Measurements from ENCODE around the gene FGF12.

FGF12 gene

DNA sequence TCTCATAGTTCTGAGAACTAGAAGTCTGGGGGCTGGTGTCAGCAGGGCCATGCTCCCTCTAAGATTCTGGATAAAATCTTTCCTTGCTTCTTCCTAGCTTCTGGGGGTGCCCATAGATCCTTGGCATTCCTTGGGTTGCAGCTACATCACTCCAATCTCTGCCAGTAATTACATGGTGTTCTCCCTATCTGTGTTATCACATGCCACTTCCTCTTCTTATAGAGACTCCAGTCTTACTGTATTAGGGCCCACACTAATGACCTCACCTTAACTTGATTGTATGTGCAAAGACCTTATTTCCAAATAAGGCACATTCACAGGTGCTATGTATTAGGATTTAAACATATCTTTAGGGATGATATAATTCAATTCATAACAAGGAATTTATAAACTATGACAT, 618.5 kb downstream of the FGF12 start:
- TF ChIP-seq, protein P1, sequence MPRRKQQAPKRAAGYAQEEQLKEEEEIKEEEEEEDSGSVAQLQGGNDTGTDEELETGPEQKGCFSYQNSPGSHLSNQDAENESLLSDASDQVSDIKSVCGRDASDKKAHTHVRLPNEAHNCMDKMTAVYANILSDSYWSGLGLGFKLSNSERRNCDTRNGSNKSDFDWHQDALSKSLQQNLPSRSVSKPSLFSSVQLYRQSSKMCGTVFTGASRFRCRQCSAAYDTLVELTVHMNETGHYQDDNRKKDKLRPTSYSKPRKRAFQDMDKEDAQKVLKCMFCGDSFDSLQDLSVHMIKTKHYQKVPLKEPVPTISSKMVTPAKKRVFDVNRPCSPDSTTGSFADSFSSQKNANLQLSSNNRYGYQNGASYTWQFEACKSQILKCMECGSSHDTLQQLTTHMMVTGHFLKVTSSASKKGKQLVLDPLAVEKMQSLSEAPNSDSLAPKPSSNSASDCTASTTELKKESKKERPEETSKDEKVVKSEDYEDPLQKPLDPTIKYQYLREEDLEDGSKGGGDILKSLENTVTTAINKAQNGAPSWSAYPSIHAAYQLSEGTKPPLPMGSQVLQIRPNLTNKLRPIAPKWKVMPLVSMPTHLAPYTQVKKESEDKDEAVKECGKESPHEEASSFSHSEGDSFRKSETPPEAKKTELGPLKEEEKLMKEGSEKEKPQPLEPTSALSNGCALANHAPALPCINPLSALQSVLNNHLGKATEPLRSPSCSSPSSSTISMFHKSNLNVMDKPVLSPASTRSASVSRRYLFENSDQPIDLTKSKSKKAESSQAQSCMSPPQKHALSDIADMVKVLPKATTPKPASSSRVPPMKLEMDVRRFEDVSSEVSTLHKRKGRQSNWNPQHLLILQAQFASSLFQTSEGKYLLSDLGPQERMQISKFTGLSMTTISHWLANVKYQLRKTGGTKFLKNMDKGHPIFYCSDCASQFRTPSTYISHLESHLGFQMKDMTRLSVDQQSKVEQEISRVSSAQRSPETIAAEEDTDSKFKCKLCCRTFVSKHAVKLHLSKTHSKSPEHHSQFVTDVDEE (CRISPR knock-in tag; IDR thresholded peaks at IDR 0.05) = no peak
- no peak for TF ChIP-seq ISL1 (CRISPR knock-in tag; IDR thresholded peaks at IDR 0.05)
- no peak for TF ChIP-seq ZFP3 (CRISPR knock-in tag; IDR thresholded peaks at IDR 0.05)
- TF ChIP-seq GLIS3 (CRISPR knock-in tag; IDR thresholded peaks at IDR 0.05) = no peak
- no peak for TF ChIP-seq ZFP30 (CRISPR knock-in tag; IDR thresholded peaks at IDR 0.05)
- no peak for TF ChIP-seq ARNTL (CRISPR knock-in tag; IDR thresholded peaks at IDR 0.05; ENCODE audit: borderline replicate concordance, low read depth)
- no peak for TF ChIP-seq RARB (CRISPR knock-in tag; IDR thresholded peaks at IDR 0.05)
- TF ChIP-seq, protein P2, sequence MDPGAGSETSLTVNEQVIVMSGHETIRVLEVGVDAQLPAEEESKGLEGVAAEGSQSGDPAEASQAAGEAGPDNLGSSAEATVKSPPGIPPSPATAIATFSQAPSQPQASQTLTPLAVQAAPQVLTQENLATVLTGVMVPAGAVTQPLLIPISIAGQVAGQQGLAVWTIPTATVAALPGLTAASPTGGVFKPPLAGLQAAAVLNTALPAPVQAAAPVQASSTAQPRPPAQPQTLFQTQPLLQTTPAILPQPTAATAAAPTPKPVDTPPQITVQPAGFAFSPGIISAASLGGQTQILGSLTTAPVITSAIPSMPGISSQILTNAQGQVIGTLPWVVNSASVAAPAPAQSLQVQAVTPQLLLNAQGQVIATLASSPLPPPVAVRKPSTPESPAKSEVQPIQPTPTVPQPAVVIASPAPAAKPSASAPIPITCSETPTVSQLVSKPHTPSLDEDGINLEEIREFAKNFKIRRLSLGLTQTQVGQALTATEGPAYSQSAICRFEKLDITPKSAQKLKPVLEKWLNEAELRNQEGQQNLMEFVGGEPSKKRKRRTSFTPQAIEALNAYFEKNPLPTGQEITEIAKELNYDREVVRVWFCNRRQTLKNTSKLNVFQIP (CRISPR knock-in tag; IDR thresholded peaks at IDR 0.05; ENCODE audit: borderline replicate concordance, low read depth) = no peak
- no peak for TF ChIP-seq SNAI2 (CRISPR knock-in tag; IDR thresholded peaks at IDR 0.05)
- TF ChIP-seq, protein P3, sequence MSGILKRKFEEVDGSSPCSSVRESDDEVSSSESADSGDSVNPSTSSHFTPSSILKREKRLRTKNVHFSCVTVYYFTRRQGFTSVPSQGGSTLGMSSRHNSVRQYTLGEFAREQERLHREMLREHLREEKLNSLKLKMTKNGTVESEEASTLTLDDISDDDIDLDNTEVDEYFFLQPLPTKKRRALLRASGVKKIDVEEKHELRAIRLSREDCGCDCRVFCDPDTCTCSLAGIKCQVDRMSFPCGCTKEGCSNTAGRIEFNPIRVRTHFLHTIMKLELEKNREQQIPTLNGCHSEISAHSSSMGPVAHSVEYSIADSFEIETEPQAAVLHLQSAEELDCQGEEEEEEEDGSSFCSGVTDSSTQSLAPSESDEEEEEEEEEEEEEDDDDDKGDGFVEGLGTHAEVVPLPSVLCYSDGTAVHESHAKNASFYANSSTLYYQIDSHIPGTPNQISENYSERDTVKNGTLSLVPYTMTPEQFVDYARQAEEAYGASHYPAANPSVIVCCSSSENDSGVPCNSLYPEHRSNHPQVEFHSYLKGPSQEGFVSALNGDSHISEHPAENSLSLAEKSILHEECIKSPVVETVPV (CRISPR knock-in tag; IDR thresholded peaks at IDR 0.05) = no peak
- no peak for TF ChIP-seq TOX (CRISPR knock-in tag; IDR thresholded peaks at IDR 0.05; ENCODE audit: borderline replicate concordance)
- TF ChIP-seq ZC3H10 (CRISPR knock-in tag; IDR thresholded peaks at IDR 0.05) = no peak
- TF ChIP-seq, protein P4, sequence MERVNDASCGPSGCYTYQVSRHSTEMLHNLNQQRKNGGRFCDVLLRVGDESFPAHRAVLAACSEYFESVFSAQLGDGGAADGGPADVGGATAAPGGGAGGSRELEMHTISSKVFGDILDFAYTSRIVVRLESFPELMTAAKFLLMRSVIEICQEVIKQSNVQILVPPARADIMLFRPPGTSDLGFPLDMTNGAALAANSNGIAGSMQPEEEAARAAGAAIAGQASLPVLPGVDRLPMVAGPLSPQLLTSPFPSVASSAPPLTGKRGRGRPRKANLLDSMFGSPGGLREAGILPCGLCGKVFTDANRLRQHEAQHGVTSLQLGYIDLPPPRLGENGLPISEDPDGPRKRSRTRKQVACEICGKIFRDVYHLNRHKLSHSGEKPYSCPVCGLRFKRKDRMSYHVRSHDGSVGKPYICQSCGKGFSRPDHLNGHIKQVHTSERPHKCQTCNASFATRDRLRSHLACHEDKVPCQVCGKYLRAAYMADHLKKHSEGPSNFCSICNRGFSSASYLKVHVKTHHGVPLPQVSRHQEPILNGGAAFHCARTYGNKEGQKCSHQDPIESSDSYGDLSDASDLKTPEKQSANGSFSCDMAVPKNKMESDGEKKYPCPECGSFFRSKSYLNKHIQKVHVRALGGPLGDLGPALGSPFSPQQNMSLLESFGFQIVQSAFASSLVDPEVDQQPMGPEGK (CRISPR knock-in tag; IDR thresholded peaks at IDR 0.05; ENCODE audit: borderline replicate concordance) = no peak
- TF ChIP-seq, protein P5, sequence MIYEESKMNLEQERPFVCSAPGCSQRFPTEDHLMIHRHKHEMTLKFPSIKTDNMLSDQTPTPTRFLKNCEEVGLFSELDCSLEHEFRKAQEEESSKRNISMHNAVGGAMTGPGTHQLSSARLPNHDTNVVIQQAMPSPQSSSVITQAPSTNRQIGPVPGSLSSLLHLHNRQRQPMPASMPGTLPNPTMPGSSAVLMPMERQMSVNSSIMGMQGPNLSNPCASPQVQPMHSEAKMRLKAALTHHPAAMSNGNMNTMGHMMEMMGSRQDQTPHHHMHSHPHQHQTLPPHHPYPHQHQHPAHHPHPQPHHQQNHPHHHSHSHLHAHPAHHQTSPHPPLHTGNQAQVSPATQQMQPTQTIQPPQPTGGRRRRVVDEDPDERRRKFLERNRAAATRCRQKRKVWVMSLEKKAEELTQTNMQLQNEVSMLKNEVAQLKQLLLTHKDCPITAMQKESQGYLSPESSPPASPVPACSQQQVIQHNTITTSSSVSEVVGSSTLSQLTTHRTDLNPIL (CRISPR knock-in tag; IDR thresholded peaks at IDR 0.05; ENCODE audit: low read depth) = no peak
- TF ChIP-seq BACH2 (CRISPR knock-in tag; IDR thresholded peaks at IDR 0.05; ENCODE audit: borderline replicate concordance) = no peak
- no peak for TF ChIP-seq ESRRG (CRISPR knock-in tag; IDR thresholded peaks at IDR 0.05)
- TF ChIP-seq PPARA (CRISPR knock-in tag; IDR thresholded peaks at IDR 0.05; ENCODE audit: borderline replicate concordance) = no peak
- no peak for TF ChIP-seq TCF4 (CRISPR knock-in tag; IDR thresholded peaks at IDR 0.05; ENCODE audit: borderline replicate concordance)
- TF ChIP-seq OSR1 (CRISPR knock-in tag; IDR thresholded peaks at IDR 0.05) = no peak
- no peak for TF ChIP-seq ZNF8 (CRISPR knock-in tag; IDR thresholded peaks at IDR 0.05)
- no peak for ATAC-seq

DNA sequence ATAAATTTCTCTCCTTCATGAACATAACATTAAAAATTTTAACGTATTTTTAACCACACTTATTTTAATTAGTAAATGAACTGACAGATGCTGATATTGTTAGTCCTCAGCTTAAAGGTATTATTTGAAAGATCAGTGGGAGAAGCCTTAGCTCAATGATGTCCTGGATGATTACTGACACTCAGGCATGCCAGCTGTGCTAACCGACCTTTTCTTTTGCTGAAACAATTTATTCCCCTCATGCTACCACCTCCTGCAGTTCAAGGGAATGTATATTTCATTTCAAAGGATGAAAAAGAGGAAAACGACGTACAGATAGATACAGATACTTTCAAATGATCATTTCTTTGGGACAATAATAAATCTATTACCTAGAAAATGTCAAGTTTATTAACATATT, 620.8 kb downstream of the FGF12 start:
- no peak for ATAC-seq
- TF ChIP-seq ZFP30 (CRISPR knock-in tag; IDR thresholded peaks at IDR 0.05) (no peak), TOX (CRISPR knock-in tag; IDR thresholded peaks at IDR 0.05; ENCODE audit: borderline replicate concordance) (no peak), CSDC2 (CRISPR knock-in tag; IDR thresholded peaks at IDR 0.05) (no peak), ESRRG (CRISPR knock-in tag; IDR thresholded peaks at IDR 0.05) (no peak), PPARA (CRISPR knock-in tag; IDR thresholded peaks at IDR 0.05; ENCODE audit: borderline replicate concordance) (no peak), ZNF70 (CRISPR knock-in tag; IDR thresholded peaks at IDR 0.05) (no peak), ZNF565 (CRISPR knock-in tag; conservative IDR thresholded peaks at IDR 0.05; ENCODE audit: low read depth) (no peak), OSR1 (CRISPR knock-in tag; IDR thresholded peaks at IDR 0.05) (no peak), RARB (CRISPR knock-in tag; IDR thresholded peaks at IDR 0.05) (no peak)
- TF ChIP-seq, protein P4 (CRISPR knock-in tag; IDR thresholded peaks at IDR 0.05; ENCODE audit: borderline replicate concordance) = no peak
